GM12865 (cell line): Measurements from ENCODE around the gene XRCC2.

ENCODE experiments used
- DNase-seq: peaks from one replicate; pipeline ENCODE4 v3.0.0; 2010; ENCODE audit warnings: low read depth
- H3K4me3 ChIP-seq: 2 replicates; pipeline ENCODE4 v1.5.1; 2011; ENCODE audit warnings: mild to moderate bottlenecking, low read depth, low read length, control low read depth
- CTCF ChIP-seq: IDR thresholded peaks from 2 replicates; pipeline ENCODE4 v1.5.1; 2011; ENCODE audit warnings: low read length, control low read depth, low read depth, inconsistent platforms; ENCODE audit not compliant: insufficient read depth; ENCODE audit errors: missing control alignments

Gene XRCC2

GRCh38 chr7:152597507-152597906 lies 78.4 kb downstream of the XRCC2 start:
- no peak for TF ChIP-seq CTCF
- no peak overlapping the region for H3K4me3 ChIP-seq
- no peak for DNase-seq

- DNase-seq = no peak
- no peak for TF ChIP-seq CTCF
- H3K4me3 ChIP-seq = no peak overlapping the region
Observed at GRCh38 chr7:152596824-152597223, 79.1 kb downstream of the XRCC2 start.
